Inflammatory macrophage treated with lipopolysaccharide for 4 hours (primary cell): ENCODE data around the gene PDZRN4.
A peak's percentile ranks its signal among the peaks of the same experiment; 100 is the strongest.
"Not testable (repeated sequence)": the region's sequence is repeated elsewhere in the genome, so short reads cannot be mapped to it uniquely, and the experiment has no call there.

Source experiments
- DNase-seq: peaks from one replicate; pipeline ENCODE4 v3.0.0-alpha.2; 2020

PDZRN4 gene

GRCh38 chr12:41585784-41586183 lies 397.7 kb downstream of the PDZRN4 start:
- peak; percentile 29 for DNase-seq

DNA sequence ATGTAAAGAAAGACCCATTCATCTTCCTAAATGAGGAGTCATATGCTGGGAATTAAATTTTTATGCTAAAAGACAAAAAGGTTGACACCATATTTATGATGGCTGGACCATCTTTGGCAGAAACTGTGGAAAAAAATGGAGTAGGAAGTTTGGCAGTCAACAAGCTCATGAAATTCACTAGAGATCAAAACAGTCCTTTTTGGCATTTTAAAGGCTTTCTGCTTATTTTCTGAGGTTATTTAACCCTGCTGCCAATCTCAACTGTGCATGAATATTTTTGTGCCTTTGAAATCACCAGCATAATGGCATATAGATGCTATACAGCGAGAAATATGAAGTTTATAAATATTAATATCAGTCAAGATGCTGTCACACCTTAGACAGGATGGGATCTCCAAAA lies 399.5 kb downstream of the PDZRN4 start:
- no peak for DNase-seq

GRCh38 chr12:41589878-41590277 lies 401.8 kb downstream of the PDZRN4 start:
- no peak for DNase-seq

DNA sequence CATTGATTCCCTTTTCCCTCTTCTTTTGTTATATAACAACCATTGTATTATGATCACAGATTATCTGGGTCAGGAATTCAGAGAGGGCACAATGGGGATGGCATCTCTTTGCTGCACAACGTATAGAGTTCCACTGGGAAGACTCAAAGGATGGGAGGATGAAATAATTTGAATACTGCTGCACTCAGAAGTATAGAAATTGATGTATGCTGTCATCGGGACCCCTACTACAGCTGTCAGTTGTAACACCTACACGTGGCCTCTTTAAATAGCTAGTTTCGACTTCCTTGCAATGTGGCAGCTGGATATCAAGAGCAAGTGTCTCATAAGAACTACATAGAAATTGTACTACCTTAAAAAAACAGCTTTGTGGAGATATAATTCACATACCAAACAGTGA lies 408.1 kb downstream of the PDZRN4 start:
- no peak for DNase-seq

DNA sequence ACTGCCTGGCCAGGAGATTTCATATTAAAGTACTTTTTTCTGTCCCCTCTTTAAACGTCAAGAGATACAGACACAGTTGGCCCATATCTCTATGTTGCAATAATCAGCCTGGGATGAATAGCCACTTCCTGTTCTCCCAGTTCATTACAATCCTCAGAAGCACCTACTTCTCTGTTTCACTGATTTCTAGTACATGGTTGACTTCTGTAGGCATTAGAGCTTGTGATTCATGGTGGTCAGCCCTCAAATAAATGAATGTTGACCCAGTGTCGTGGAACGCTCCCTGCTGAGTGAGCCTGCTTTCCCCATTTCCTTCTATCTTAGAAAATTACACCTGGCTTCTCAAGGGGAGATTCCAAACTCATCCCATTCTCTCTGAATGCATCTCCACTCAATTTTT lies 416.7 kb downstream of the PDZRN4 start:
- DNase-seq: peak; percentile 94

- DNase-seq: peak; percentile 90
These were observed 417.6 kb downstream of the PDZRN4 start for GRCh38 chr12:41605545-41606305.

DNA sequence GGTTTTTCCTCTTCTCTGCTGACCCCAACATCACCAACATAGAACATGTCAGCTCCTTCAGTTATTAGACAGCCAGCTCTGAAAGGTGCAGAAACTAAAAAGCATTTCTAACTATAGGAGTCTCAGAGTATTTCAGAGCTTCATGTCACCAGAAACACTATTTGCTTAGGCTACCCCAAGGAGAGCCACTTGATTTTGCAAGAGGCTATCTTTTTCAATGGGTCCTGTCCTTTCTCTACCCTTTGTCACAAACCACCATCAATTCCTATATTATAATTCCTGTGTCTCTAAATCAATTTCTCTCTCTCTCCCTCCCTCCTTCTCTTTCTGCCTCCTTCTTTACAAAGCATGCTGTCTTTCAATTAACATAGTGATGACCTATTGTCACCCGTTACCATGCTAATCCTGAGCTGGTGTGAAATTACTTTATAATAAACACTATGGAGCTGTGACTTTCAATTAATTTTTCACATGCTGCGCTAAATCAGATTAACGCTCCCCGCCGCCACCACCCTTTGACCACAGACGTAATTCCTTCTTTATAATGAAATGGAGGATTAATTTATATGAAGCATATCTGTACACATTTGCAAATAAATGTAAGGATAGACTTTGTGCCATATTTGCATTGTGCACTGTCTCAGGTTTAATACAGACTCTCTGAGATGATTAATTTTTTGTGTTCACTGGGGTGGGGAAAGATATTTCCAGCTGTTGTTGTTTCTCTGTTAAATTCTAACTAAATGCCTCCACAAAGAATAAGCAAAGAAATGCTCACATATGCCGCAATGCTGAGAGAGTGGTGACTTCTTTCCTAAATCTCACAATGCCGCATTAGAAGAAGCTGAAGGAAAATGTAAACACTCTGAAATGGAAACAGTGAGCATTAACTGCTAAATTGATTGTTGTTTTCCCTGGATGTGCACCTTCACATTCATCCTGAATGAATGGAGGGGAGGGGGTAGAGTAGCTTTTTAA lies 418.6 kb downstream of the PDZRN4 start:
- no peak for DNase-seq

DNA sequence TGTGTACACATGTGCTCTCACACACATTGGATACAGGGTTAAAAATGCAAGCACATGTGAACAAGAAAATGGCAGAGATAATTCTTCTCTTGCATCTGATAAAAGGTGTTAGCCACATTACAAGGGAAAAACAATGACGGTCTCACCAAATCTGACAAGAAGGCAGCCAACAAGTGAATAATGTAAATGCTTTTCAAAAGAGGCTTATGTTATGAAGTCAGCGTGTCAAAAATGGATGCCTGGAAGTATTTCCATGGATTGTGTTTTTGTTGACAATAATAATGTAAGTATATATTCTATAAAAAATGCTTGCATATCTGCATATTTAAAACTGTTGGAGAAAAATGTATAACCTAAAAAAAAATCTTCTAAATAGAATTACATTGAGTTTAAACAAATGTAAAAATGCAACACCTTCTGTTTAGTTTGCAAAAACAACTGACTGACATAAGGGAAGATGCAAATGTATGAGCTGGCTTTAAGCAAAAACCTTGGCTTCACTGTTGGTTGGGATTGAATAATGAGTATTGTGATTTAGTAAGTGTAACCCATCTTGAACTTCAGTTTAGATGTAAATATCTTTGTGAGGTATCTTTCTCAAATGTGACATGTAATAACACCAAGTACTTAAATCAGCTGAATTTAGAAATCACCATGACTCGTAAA lies 424.9 kb downstream of the PDZRN4 start:
- DNase-seq: no peak

- not testable (repeated sequence) for DNase-seq
These were observed 427.1 kb downstream of the PDZRN4 start for GRCh38 chr12:41615174-41615573.

DNA sequence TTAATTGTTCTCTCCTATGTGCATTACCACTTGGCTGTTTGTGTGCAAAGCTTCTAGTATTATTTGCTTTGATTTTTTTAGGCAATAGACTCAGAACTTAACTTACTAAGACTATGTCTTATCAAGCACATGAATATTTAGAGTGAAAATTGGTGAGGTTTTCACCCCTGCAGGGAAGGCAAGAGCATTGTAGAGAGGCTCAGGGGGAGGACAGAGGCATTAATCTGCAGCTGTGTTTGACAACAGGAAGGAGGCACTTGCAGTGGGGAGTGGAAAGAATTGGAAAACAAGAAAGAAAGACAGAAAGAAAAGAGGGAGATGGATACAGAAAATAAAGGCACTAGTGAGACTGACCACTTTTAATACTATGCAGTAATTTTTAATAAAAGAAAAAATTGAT lies 431.6 kb downstream of the PDZRN4 start:
- no peak for DNase-seq

DNA sequence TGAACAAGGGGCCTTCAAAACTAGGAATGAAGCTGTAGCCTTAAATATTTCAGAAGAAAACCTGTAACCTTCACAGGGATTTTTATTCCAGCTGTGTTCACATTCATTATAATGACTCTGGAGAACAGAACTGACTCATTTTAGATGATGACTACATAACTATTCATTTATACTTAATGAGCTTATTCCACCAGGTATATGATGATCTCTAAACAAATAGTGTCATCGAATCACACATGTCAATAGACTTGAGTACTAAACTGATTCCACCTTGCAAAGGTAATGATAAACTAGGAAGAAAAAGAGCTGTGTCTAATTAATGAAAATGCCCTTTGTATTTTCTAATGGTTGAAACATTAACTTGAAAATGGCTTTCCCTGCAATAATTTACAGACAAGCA lies 433.2 kb downstream of the PDZRN4 start:
- no peak for DNase-seq
